ENCODE data around the gene MTFP1. TPM values are rescaled to one million over a fixed set of nuclear protein-coding genes. Genes with fewer than 3 reads are reported as not detected.

MTFP1 gene
- total RNA-seq, 2 experiments from 2014 or later = 37.2 to 38.0 TPM

DNA sequence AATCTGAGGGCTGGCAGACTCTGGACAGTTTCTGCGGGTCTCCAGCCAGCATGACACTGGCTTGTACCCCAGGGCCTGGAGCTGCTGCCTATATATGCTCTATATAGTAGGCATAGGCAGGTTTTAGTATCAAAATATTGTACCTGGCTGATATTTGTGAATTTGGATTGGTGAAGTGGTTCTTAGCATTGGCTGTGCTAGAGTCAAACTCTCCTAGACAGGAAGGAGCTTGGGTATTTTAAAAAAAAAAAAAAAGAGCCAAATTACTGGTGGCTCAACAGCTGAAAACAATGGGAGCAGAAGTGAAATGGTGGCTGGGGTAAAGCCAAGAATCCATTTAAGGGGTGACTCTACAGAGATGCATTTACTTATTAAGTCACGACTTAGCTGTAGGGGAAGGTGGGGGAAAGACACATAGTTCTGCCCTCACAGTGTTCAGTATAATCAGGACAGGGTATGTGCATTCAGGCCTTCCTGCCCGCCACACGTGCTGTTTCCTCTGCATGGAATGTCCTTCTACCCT lies 11.0 kb upstream of the MTFP1 start:
- H3K36me3 ChIP-seq (ENCODE audit: insufficient read depth, low read length) = peaks cover 41% of the 10 kb centered on the region
- TF ChIP-seq, protein P1, sequence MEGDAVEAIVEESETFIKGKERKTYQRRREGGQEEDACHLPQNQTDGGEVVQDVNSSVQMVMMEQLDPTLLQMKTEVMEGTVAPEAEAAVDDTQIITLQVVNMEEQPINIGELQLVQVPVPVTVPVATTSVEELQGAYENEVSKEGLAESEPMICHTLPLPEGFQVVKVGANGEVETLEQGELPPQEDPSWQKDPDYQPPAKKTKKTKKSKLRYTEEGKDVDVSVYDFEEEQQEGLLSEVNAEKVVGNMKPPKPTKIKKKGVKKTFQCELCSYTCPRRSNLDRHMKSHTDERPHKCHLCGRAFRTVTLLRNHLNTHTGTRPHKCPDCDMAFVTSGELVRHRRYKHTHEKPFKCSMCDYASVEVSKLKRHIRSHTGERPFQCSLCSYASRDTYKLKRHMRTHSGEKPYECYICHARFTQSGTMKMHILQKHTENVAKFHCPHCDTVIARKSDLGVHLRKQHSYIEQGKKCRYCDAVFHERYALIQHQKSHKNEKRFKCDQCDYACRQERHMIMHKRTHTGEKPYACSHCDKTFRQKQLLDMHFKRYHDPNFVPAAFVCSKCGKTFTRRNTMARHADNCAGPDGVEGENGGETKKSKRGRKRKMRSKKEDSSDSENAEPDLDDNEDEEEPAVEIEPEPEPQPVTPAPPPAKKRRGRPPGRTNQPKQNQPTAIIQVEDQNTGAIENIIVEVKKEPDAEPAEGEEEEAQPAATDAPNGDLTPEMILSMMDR (IDR thresholded peaks at IDR 0.05) = no peak
- H3K9me3 ChIP-seq (ENCODE audit: control insufficient read depth in 1 of 2, insufficient read depth in 1 of 2, low read length in 2 of 2) = no peaks in the 10 kb centered on the region
- H3K27me3 ChIP-seq (ENCODE audit: control insufficient read depth in 1 of 2, insufficient read depth in 2 of 2, low read length in 2 of 2) = no peaks in the 10 kb centered on the region
- no peak overlapping the region for H3K4me3 ChIP-seq (ENCODE audit: low read length)
- H3K27me3 Mint-ChIP-seq = no peaks in the 10 kb centered on the region
- intact Hi-C loops (cut with DNase I, micrococcal nuclease) = no loop called here
- ChIA-PET CTCF (interaction anchor here (1.0 to 1.1 kb wide), 2 partner anchors 11 to 24 kb away, joined by 3 read pairs; partner anchors contain the start of gene MTFP1), POLR2A (interaction anchor here (1.0 to 5.9 kb wide), 9 partner anchors 9 to 810 kb away, joined by 3 to 104 read pairs (median 3); partner anchors contain the start of genes CCDC157, MTFP1, SEC14L2 and SF3A1)
- H3K4me3 Mint-ChIP-seq = peak overlapping the region; percentile 13
- peaks cover 90% of the 10 kb centered on the region for H3K36me3 Mint-ChIP-seq (ENCODE audit: low read depth)
- H3K9me3 Mint-ChIP-seq = no peaks in the 10 kb centered on the region
- DNase-seq = no peak
- H3K27ac Mint-ChIP-seq = peak overlapping the region; percentile 81
- H3K4me1 ChIP-seq (ENCODE audit: insufficient read depth, low read length) = peaks cover 21% of the 10 kb centered on the region
- peak; percentile 34 for ATAC-seq (ENCODE audit: poor library complexity)
- no peak overlapping the region for H3K27ac ChIP-seq (ENCODE audit: low read depth in 1 of 2, low read length in 2 of 2)
- peaks cover 59% of the 10 kb centered on the region for H3K4me1 Mint-ChIP-seq (ENCODE audit: low read depth)

DNA sequence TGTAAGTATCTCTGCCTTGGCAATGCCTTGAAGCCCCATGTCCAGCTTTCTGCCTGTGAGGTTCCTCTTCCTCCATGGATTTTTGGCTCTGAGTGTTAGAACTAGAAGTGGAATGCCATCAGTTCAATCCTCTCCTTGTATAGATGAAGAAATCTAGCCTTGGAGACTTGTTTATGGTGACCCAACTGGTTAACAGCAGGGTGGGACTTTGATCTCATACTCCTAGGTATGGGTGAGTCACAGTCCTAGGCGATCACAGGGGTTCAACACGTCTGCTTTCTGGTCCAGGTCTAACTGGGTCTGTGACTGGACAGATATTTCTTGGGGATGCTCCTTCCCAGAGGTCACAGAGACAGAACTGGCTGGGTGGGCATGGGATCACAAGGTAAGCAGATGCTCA lies 9.2 kb upstream of the MTFP1 start:
- Mint-ChIP-seq H3K9me3 (no peaks in the 10 kb centered on the region), H3K27me3 (no peaks in the 10 kb centered on the region), H3K36me3 (ENCODE audit: low read depth) (peaks cover 87% of the 10 kb centered on the region), H3K4me1 (ENCODE audit: low read depth) (peaks cover 52% of the 10 kb centered on the region), H3K4me3 (no peak overlapping the region), H3K27ac (peak overlapping the region; percentile 20)
- ATAC-seq (ENCODE audit: poor library complexity) = no peak
- no peaks in the 10 kb centered on the region for H3K27me3 ChIP-seq (ENCODE audit: control insufficient read depth in 1 of 2, insufficient read depth in 2 of 2, low read length in 2 of 2)
- TF ChIP-seq, protein P1 (IDR thresholded peaks at IDR 0.05) = no peak
- H3K27ac ChIP-seq (ENCODE audit: low read depth in 1 of 2, low read length in 2 of 2) = no peak overlapping the region
- H3K4me1 ChIP-seq (ENCODE audit: insufficient read depth, low read length) = peaks cover 21% of the 10 kb centered on the region
- H3K4me3 ChIP-seq (ENCODE audit: low read length) = no peak overlapping the region
- H3K9me3 ChIP-seq (ENCODE audit: control insufficient read depth in 1 of 2, insufficient read depth in 1 of 2, low read length in 2 of 2) = no peaks in the 10 kb centered on the region
- POLR2A ChIA-PET = no interaction called here
- intact Hi-C loops (cut with DNase I, micrococcal nuclease) = no loop called here
- DNase-seq = no peak
- peaks cover 34% of the 10 kb centered on the region for H3K36me3 ChIP-seq (ENCODE audit: insufficient read depth, low read length)
- CTCF ChIA-PET = no interaction called here

DNA sequence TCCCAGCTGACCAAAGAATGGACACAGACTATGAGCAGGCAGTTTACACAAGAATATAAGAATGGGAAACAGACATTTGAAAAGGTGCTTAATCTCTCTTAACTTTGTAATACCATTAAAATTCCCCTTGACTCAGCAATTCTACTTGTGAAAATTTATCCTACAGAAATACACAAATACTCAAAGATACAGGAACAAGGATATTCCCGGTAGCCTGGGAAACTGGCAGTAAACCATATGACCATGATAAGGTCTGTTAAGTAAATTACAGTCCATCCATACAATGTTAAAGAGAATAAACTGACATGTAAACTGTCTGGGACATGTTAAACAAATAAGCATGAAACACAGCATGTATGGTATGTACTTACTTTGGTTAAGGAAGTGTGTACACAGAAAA lies 8.7 kb upstream of the MTFP1 start:
- Histone ChIP-seq H3K36me3 (ENCODE audit: insufficient read depth, low read length) (peaks cover 34% of the 10 kb centered on the region), H3K4me3 (ENCODE audit: low read length) (no peak overlapping the region), H3K4me1 (ENCODE audit: insufficient read depth, low read length) (peaks cover 21% of the 10 kb centered on the region), H3K27ac (ENCODE audit: low read depth in 1 of 2, low read length in 2 of 2) (no peak overlapping the region), H3K27me3 (ENCODE audit: control insufficient read depth in 1 of 2, insufficient read depth in 2 of 2, low read length in 2 of 2) (no peaks in the 10 kb centered on the region), H3K9me3 (ENCODE audit: control insufficient read depth in 1 of 2, insufficient read depth in 1 of 2, low read length in 2 of 2) (no peaks in the 10 kb centered on the region)
- intact Hi-C loops (cut with DNase I, micrococcal nuclease) = no loop called here
- no peaks in the 10 kb centered on the region for H3K9me3 Mint-ChIP-seq
- H3K27ac Mint-ChIP-seq = peak overlapping the region; percentile 27
- H3K4me1 Mint-ChIP-seq (ENCODE audit: low read depth) = peaks cover 52% of the 10 kb centered on the region
- no peak for ATAC-seq (ENCODE audit: poor library complexity)
- ChIA-PET POLR2A (no interaction called here), CTCF (no interaction called here)
- DNase-seq = no peak
- H3K27me3 Mint-ChIP-seq = no peaks in the 10 kb centered on the region
- no peak overlapping the region for H3K4me3 Mint-ChIP-seq
- TF ChIP-seq, protein P1 (IDR thresholded peaks at IDR 0.05) = no peak
- H3K36me3 Mint-ChIP-seq (ENCODE audit: low read depth) = peaks cover 88% of the 10 kb centered on the region

All from CD4-positive, alpha-beta T cell (primary cell).